Subcutaneous adipose tissue (tissue), 4 donors: ENCODE measurements around the gene FGF12. TPM values are rescaled to one million over a fixed set of nuclear protein-coding genes. Genes with fewer than 3 reads are reported as not detected.

Experiments
- CTCF ChIP-seq: fragments of 450-650 bp; IDR thresholded peaks from one replicate; pipeline ENCODE4 v1.5.1; 2016; ENCODE audit warnings: low read depth, mild to moderate bottlenecking, control low read depth, antibody characterized with exemption, moderate library complexity
- total RNA-seq, 4 donors: library from RNA; depleted of rRNA; stranded (reverse); fragments of >200 nt; gene quantifications; one replicate each; pipeline ENCODE4 v1.1.0, GENCODE V29; 2016

Gene FGF12
- total RNA-seq, 4 donors from 2014 or later = 1.1 to 12.1 (median 4.5) TPM

GRCh38 chr3:192275741-192276355 lies 451.5 kb downstream of the FGF12 start:
- no peak for TF ChIP-seq CTCF

DNA sequence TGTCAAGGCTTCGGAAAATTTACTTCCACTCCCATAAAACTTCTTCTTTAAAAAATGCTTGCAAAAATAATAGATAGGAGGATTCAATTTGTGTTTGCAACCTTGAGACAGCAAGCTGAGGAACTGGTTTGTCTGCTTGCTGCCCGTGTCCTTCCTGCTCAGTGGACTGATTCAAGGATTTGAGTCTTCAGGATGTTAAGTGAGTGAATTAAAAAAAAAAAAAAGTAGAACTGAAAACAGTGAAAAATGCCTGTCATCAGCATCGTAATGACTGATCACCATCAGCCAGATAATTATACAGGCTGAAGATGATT lies 453.7 kb downstream of the FGF12 start:
- TF ChIP-seq CTCF = no peak

DNA sequence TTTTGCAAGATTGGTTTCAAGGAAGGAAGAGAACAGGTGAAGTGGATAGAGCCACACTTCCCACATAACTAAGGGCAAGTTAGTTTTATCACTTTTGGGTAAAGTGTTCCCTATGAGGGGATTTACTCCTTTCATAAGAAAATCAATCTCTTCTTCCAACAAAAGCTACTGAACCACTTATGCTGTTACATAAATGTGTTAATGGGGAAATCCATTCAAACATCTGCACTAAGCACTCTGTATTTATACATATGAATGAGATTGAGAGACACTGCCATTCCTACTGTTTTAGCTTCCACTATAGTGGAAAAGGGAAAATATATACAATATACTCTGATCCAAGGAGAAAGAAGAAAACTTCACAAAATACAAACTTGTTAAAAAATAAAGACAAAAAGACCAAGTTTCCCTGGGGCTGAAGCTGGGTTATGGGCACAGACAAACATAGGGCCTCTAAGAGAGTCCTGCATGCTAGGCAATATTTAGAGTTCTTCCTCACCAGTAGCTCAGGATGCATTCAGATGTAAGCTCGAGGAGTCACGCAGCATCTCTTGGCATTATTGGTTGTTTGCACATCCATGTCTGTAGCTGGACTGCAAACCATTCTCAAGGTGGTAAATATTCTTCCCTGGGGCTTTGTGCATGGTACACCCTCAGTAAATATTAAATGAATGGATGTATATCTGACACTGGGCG lies 454.2 kb downstream of the FGF12 start:
- TF ChIP-seq CTCF = no peak

DNA sequence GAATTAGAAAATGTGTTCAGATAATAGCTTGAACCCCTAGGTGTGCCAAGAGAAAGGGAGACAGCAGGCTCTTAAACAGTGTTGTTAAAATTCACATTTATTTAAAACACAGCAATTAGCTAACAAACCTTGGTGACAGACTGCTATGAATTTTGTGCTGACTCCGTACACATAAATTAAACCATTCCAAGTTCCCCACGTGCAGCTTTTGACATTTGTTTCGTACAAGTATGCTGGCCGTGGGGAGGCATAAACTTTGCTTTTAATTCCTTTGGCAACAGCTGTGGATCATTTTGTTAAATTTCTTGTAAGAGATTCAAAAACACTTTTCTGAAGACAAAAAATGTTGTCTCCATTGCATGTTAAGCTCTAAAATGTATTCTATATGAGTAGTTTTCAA lies 465.3 kb downstream of the FGF12 start:
- no peak for TF ChIP-seq CTCF

DNA sequence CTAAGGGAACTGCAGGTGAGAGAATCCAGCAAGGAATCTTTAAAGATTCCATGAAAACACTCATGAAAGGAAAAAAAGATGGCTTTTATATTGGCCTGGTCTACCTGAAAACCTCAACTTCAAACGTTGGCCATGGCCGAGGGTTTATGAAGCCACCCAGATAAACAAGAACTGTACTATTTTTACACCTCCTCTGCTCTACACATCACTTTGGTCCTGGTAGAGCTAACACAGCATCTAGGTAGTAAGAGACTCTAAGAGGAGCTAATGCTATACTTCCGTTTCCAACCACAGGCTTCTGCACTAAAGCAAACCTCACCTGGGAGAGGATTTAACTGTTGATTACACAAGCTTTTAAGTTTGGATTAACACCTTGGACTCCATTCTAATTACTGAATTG lies 466.2 kb downstream of the FGF12 start:
- TF ChIP-seq CTCF = no peak

DNA sequence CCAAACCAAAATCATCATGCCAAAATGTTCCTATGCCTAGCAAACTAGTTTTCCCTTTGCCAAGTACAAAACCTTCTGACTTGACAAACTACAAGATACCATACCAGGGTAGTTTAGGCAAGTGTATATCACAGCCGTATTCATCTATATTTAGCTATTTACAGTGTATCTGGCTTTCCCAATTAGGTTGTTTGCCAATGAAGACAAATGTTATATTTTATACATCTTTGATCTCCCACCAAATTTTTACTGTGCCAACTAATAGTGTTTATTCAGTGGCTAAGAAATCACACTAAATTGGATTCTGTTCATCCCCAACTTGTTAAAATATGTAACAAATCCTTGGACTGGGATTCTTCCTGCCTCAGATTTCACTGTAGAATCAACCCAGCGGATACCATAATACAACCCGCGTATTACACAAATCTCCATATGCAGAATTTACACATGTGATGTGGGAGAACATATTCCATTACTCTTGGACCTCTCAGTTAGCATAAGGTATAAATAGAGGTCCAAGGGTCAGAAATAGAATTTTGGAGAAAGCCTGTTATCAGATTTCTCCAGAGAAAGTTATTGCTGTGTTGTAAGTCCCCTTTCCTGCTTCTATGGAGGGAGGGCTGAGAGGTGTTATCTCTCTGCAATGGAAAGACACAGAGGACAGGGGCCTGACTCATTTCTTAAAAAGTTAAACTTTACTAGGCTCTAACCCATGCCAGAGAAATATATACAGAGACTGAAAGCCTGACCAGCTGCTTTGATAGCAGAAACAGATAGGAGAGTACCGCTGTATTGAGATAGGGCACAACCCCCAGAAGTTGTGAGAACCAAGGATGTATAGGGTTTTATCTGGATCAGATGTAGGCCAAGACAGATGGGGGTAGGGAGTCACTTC lies 467.0 kb downstream of the FGF12 start:
- TF ChIP-seq CTCF = no peak

DNA sequence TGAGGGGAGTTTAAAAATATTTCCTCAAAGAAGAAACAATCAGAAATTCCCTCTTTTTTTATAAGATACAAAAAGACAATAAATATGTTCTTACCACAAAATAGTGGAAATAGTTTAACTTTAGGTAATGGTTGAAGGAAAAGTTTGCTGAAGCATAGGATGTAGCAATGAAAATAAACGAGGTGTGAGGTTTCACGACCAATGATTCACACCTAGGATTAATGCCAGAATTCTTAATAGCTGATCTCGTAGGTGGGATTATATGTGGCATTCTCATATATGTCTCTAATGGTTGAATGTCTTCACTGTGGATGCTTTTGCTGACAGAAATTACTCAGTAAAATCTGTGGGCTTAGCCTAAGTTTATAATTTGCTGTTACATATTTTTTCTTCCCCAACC lies 467.7 kb downstream of the FGF12 start:
- TF ChIP-seq CTCF = no peak
